ENCODE measurements around the gene DFFB. TPM values are rescaled to one million over a fixed set of nuclear protein-coding genes. Genes with fewer than 3 reads are reported as not detected.

The DFFB gene
- total and polyA plus RNA-seq, 2 of the 4 experiments (the other 2 are of a cell fraction): 6.5 to 7.3 TPM

DNA sequence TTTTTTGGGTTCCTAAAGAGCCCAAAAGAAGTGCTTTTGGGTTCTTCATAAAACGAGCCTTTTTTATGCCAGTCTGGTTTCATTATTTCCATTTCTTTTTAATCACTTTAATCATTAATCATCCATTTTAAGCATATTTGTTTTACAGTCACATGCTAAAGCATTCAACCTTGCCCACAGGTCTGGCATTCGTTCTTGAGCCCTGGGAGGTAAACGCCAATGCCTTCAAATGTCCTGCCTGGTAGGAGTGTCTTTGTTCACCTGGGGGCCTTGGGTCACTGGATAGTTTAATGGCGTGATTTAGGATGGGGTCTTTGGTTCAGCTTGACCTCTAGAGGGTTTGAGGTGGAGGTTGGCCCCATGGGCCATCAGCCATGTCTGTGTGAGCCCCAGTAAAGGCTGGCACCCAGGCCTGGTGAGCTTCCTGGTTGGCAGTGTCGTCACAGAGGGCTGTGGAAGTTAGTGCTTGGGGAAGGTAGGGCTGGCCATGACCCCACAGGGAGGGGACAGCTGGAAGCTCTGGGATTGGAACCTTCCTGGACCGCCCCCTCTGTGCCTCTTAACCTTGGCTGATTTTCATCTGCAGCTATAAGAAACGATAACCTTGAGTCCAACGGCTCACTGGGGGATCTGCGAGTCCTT, 22.6 kb downstream of the DFFB start:
- Histone ChIP-seq H3K4me1 (ENCODE audit: control insufficient read depth, insufficient read depth, low read length) (no peaks in the 10 kb centered on the region), H3K23ac (ENCODE audit: low read depth, low read length) (no peak overlapping the region), H3K9me3 (ENCODE audit: control insufficient read depth, insufficient read depth, low read length) (peaks cover 10% of the 10 kb centered on the region), H3K36me3 (ENCODE audit: control insufficient read depth, insufficient read depth, low read length) (peaks cover 20% of the 10 kb centered on the region), H4K8ac (ENCODE audit: low read depth in 2 of 2, low read length in 2 of 2) (no peak overlapping the region), H3K14ac (replicated peaks; ENCODE audit: low read depth, low read length) (no peak overlapping the region), H3K18ac (ENCODE audit: low read depth, low read length) (no peak overlapping the region), H3K79me1 (ENCODE audit: low read depth in 1 of 2, low read length in 2 of 2) (no peaks in the 10 kb centered on the region), H2AK5ac (ENCODE audit: low read depth, low read length) (no peak overlapping the region), H2BK120ac (ENCODE audit: low read depth, low read length) (no peak overlapping the region), H2BK20ac (ENCODE audit: low read depth, low read length) (no peak overlapping the region), H4K91ac (ENCODE audit: insufficient read depth, low read depth, low read length) (no peak overlapping the region), H4K5ac (ENCODE audit: low read depth, low read length) (no peak overlapping the region), H3K56ac (ENCODE audit: extremely low read depth, insufficient read depth, low read length) (no peak overlapping the region), H3K4ac (ENCODE audit: low read depth, low read length) (no peak overlapping the region), H3K9ac (ENCODE audit: low read depth, low read length) (no peak overlapping the region), H2BK5ac (ENCODE audit: low read depth, low read length, poor library complexity, severe bottlenecking) (no peak overlapping the region), H3K9me1 (ENCODE audit: insufficient read depth, low read length) (no peaks in the 10 kb centered on the region), H3K27ac (ENCODE audit: insufficient read depth, low read length) (no peak overlapping the region), H2BK15ac (ENCODE audit: low read depth, low read length) (no peak overlapping the region), H3K27me3 (ENCODE audit: control insufficient read depth, insufficient read depth, low read length) (no peaks in the 10 kb centered on the region), H3K4me3 (ENCODE audit: insufficient read depth, low read depth, low read length) (no peak overlapping the region), H2AFZ (replicated peaks; ENCODE audit: low read length, poor library complexity) (no peak overlapping the region), H3K4me2 (ENCODE audit: low read depth, low read length) (no peak overlapping the region), H4K20me1 (ENCODE audit: insufficient read depth, low read length) (no peaks in the 10 kb centered on the region), H2AK9ac (replicated peaks; ENCODE audit: low read depth, low read length, poor library complexity) (no peak overlapping the region)
- no TSS peak for BruUV-seq (replicated peaks)
- dilution Hi-C loops (cut with HindIII; ENCODE audit: low sequenced_read_pairs, unreplicated experiment) (no loop called here), in situ Hi-C loops (cut with MboI; ENCODE audit: low sequenced_read_pairs) (loop anchor here (5.0 kb wide), 1 partner anchor 48 kb away; no protein-coding TSS in a partner anchor), intact Hi-C loops (cut with micrococcal nuclease) (no loop called here)
- no CpG with 5 or more reads among the region's 9 CpGs for WGBS, 2 experiments (ENCODE audit: extremely low coverage in 2 of 2, insufficient read length in 1 of 2)
- CTCF ChIA-PET: no interaction called here
- POLR2A ChIA-PET (ENCODE audit: unreplicated experiment): no interaction called here
- no peak for ATAC-seq (ENCODE audit: low read depth)
- DNase-seq: no peak
- no peak for TF ChIP-seq RAD21 (IDR thresholded peaks at IDR 0.05; ENCODE audit: low read length)
- no peak for TF ChIP-seq MAFK (IDR thresholded peaks at IDR 0.05; ENCODE audit: low read depth, low read length)
- TF ChIP-seq SMC3 (IDR thresholded peaks at IDR 0.05; ENCODE audit: low read depth, low read length): no peak
- TF ChIP-seq, protein P1, sequence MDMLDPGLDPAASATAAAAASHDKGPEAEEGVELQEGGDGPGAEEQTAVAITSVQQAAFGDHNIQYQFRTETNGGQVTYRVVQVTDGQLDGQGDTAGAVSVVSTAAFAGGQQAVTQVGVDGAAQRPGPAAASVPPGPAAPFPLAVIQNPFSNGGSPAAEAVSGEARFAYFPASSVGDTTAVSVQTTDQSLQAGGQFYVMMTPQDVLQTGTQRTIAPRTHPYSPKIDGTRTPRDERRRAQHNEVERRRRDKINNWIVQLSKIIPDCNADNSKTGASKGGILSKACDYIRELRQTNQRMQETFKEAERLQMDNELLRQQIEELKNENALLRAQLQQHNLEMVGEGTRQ (IDR thresholded peaks at IDR 0.05; ENCODE audit: low read depth, low read length): no peak
- no peak for TF ChIP-seq MAZ (IDR thresholded peaks at IDR 0.05; ENCODE audit: borderline replicate concordance, low read depth, low read length)
- TF ChIP-seq FOS (IDR thresholded peaks at IDR 0.05; ENCODE audit: low read depth, low read length): no peak
- TF ChIP-seq MXI1 (IDR thresholded peaks at IDR 0.05; ENCODE audit: borderline replicate concordance, low read depth, low read length): no peak
- TF ChIP-seq, protein P2, sequence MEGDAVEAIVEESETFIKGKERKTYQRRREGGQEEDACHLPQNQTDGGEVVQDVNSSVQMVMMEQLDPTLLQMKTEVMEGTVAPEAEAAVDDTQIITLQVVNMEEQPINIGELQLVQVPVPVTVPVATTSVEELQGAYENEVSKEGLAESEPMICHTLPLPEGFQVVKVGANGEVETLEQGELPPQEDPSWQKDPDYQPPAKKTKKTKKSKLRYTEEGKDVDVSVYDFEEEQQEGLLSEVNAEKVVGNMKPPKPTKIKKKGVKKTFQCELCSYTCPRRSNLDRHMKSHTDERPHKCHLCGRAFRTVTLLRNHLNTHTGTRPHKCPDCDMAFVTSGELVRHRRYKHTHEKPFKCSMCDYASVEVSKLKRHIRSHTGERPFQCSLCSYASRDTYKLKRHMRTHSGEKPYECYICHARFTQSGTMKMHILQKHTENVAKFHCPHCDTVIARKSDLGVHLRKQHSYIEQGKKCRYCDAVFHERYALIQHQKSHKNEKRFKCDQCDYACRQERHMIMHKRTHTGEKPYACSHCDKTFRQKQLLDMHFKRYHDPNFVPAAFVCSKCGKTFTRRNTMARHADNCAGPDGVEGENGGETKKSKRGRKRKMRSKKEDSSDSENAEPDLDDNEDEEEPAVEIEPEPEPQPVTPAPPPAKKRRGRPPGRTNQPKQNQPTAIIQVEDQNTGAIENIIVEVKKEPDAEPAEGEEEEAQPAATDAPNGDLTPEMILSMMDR (conservative IDR thresholded peaks at IDR 0.05; ENCODE audit: low read depth, low read length): no peak
- TF ChIP-seq CEBPB (IDR thresholded peaks at IDR 0.05; ENCODE audit: low read depth, low read length): no peak
- TF ChIP-seq POLR2A (IDR thresholded peaks at IDR 0.05; ENCODE audit: low read depth, low read length): no peak
- no peak for TF ChIP-seq NFE2L2 (IDR thresholded peaks at IDR 0.05; ENCODE audit: low read depth, low read length)
- TF ChIP-seq BHLHE40 (IDR thresholded peaks at IDR 0.05; ENCODE audit: low read depth, low read length): no peak
- no peak for TF ChIP-seq RFX5 (IDR thresholded peaks at IDR 0.05; ENCODE audit: low read depth, low read length)
- TF ChIP-seq CHD1 (IDR thresholded peaks at IDR 0.05; ENCODE audit: low read depth, low read length): no peak
- TF ChIP-seq, protein P3, sequence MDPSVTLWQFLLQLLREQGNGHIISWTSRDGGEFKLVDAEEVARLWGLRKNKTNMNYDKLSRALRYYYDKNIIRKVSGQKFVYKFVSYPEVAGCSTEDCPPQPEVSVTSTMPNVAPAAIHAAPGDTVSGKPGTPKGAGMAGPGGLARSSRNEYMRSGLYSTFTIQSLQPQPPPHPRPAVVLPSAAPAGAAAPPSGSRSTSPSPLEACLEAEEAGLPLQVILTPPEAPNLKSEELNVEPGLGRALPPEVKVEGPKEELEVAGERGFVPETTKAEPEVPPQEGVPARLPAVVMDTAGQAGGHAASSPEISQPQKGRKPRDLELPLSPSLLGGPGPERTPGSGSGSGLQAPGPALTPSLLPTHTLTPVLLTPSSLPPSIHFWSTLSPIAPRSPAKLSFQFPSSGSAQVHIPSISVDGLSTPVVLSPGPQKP (IDR thresholded peaks at IDR 0.05; ENCODE audit: borderline replicate concordance, low read depth, low read length): no peak
- no peak for TF ChIP-seq RCOR1 (IDR thresholded peaks at IDR 0.05; ENCODE audit: insufficient replicate concordance, low read length)
